Gastrocnemius medialis (tissue), 4 donors: ENCODE data around the gene TMIGD2.
A peak's percentile ranks its signal among the peaks of the same experiment; 100 is the strongest.

ENCODE experiments used
- POLR2A ChIP-seq, 2 donors: fragments of 450-650 bp; IDR thresholded peaks; one replicate each; pipeline ENCODE4 v1.6.1; 2017; ENCODE audit warnings: antibody characterized with exemption in 2 of 2, mild to moderate bottlenecking in 2 of 2, moderate library complexity in 2 of 2
- TF ChIP-seq, protein P1 (sequence below), 5 experiments: fragments of 450-650 bp in 3 of 5; fragments of 200-600 bp in 2 of 5; sonication (generic) in 2 of 5; IDR thresholded peaks in 4 of 5; conservative IDR thresholded peaks in 1 of 5; 1 replicate in 4 of 5; 2 replicates in 1 of 5; pipeline ENCODE4 v1.5.1; 2016 to 2019; ENCODE audit warnings: antibody characterized with exemption in 5 of 5, mild to moderate bottlenecking in 3 of 5, moderate library complexity in 3 of 5

GRCh38 chr19:4342615-4343369 lies 40.6 kb upstream of the TMIGD2 start:
- TF ChIP-seq, protein P1, sequence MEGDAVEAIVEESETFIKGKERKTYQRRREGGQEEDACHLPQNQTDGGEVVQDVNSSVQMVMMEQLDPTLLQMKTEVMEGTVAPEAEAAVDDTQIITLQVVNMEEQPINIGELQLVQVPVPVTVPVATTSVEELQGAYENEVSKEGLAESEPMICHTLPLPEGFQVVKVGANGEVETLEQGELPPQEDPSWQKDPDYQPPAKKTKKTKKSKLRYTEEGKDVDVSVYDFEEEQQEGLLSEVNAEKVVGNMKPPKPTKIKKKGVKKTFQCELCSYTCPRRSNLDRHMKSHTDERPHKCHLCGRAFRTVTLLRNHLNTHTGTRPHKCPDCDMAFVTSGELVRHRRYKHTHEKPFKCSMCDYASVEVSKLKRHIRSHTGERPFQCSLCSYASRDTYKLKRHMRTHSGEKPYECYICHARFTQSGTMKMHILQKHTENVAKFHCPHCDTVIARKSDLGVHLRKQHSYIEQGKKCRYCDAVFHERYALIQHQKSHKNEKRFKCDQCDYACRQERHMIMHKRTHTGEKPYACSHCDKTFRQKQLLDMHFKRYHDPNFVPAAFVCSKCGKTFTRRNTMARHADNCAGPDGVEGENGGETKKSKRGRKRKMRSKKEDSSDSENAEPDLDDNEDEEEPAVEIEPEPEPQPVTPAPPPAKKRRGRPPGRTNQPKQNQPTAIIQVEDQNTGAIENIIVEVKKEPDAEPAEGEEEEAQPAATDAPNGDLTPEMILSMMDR (IDR thresholded peaks at IDR 0.05 in 4 of 5, conservative IDR thresholded peaks at IDR 0.05 in 1 of 5): peak in 1 of 5 experiments; percentile 16
- TF ChIP-seq POLR2A (IDR thresholded peaks at IDR 0.05): peak; percentile 73 to 85
